GM12874 (cell line): ENCODE results near the gene UPK1B.

Experiments
- CTCF ChIP-seq: IDR thresholded peaks from 2 replicates; pipeline ENCODE4 v1.5.1; 2011; ENCODE audit warnings: low read depth, mild to moderate bottlenecking, control low read depth, low read length, moderate library complexity; ENCODE audit not compliant: insufficient read depth

UPK1B gene

GRCh38 chr3:119147494-119147893, 25.9 kb upstream of the UPK1B start:
- TF ChIP-seq CTCF, result no peak

DNA sequence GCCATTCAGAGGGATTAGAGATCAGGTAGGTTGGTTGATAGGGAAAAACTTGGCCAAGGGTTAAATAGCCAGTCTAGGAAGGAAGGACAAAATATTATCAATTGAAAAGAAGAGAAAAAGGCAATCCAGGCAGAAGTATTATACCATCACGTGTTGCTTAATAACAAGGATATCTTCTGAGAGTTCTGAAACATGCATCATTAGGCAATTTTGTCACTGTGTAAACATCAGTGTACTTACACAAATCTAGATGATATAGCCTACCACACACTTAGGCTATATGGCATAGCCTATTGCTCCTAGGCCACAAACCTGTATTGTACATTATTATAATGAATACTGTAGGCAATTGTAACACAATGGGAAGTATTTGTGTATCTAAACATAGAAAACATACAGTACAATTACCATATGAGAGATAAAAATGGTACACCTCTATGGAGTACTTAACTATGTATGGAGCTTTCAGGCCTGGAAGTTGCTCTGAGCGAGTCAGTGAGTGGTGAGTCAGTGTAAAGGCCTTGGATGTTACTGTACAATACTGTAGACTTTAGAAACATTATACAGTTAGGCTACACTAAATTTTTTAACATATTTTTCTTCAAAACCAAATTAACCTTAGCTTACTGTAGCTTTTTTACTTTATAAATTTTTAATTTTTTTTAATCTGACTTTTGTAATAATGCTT, 24.8 kb upstream of the UPK1B start:
- no peak for TF ChIP-seq CTCF

- TF ChIP-seq CTCF, result no peak
These were observed 23.9 kb upstream of the UPK1B start for GRCh38 chr3:119149484-119149883.

DNA sequence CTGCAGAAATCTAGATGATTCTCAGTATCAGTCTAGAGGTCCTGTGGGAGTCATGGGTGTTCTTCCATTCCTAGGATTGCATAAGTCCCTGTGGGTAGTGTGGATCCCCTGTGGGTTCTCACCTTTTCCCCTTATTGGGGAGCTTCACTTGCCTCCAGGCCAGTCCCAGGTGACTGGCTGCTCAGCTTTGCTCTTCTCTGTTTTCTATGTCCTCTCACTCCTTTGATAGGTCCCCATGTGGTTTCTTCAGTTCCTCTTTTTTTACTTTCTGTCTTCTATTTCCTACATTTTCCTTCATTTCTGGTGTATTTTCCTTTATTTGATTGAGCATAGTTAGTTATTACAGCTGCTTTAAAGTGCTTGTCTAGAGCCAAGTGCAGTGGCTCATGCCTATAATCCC, 16.5 kb upstream of the UPK1B start:
- no peak for TF ChIP-seq CTCF

DNA sequence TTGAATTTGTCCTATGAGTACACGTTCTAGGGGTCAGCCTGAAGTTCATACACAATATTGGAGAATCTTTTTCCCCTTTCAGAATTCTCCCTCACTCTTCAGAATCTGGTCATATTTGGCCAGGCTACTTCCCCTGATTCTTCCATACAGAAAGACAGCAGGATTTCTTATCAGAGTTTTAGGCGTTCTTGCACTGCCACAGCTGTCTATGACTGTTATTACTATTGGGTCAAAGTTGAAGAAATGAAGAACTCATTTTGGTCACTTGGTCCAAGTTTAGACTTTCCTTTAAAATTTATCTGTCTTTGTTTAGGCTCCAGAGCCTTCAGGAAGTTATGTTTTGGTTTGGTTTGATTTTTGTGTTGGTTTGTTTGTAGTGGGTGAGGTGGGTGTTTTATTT, 15.4 kb upstream of the UPK1B start:
- no peak for TF ChIP-seq CTCF

- TF ChIP-seq CTCF, result no peak
These were observed 13.0 kb upstream of the UPK1B start for GRCh38 chr3:119160361-119160760.

DNA sequence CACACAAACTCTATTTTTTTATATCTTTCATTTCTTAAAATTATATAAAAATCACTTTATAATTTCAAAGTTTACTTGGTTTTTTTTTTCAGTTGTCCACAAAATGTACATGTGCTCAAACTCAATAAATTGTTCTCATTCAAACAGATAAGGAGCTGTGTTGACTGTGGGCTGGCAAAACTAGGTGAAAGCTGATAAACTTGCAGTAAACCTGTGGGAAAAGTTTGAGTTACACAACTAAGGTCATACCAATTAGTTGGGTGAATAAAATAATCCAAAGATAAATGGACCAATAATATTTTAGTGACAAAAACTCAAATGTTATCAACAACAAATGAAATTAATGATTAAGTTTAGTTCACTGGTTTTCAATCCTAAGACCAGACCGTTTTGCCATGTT, 12.6 kb upstream of the UPK1B start:
- no peak for TF ChIP-seq CTCF

- TF ChIP-seq CTCF, result no peak
These were observed 12.2 kb upstream of the UPK1B start for GRCh38 chr3:119161240-119161639.
